Measurements from ENCODE around the gene STK24. TPM values are rescaled to one million over a fixed set of nuclear protein-coding genes. Genes with fewer than 3 reads are reported as not detected.

Gene STK24
- polyA plus RNA-seq, 2 of the 4 experiments (the other 2 are of a cell fraction), result 46.1 to 55.6 TPM

GRCh38 chr13:98429081-98429480 lies 147.8 kb downstream of the STK24 start:
- no peak for TF ChIP-seq CBX2 (IDR thresholded peaks at IDR 0.05; ENCODE audit: borderline replicate concordance, low read depth)
- no peak for TF ChIP-seq RCOR1 (IDR thresholded peaks at IDR 0.05; ENCODE audit: low read depth, low read length)
- no peak for TF ChIP-seq USF2 (IDR thresholded peaks at IDR 0.05)
- no peak for TF ChIP-seq FOSL2 (IDR thresholded peaks at IDR 0.05)
- TF ChIP-seq FOSL2 (CRISPR knock-in tag; IDR thresholded peaks at IDR 0.05), result no peak
- TF ChIP-seq BHLHE40 (IDR thresholded peaks at IDR 0.05; ENCODE audit: low read depth, low read length), result no peak
- no peak for TF ChIP-seq NFE2L2 (conservative IDR thresholded peaks at IDR 0.05; ENCODE audit: low read length)
- no peak for TF ChIP-seq REST (IDR thresholded peaks at IDR 0.05)
- TF ChIP-seq MAFK (IDR thresholded peaks at IDR 0.05; ENCODE audit: partially characterized antibody), result no peak
- TF ChIP-seq EP300 (IDR thresholded peaks at IDR 0.05), result no peak
- TF ChIP-seq MAX (IDR thresholded peaks at IDR 0.05), result no peak
- no peak for TF ChIP-seq NPAS2 (CRISPR knock-in tag; IDR thresholded peaks at IDR 0.05; ENCODE audit: borderline replicate concordance)
- TF ChIP-seq GATA3 (IDR thresholded peaks at IDR 0.05; ENCODE audit: borderline replicate concordance), result no peak
- no peak for TF ChIP-seq EHF (CRISPR knock-in tag; IDR thresholded peaks at IDR 0.05)
- no peak for TF ChIP-seq RNF2 (IDR thresholded peaks at IDR 0.05; ENCODE audit: borderline replicate concordance, low read depth)
- no peak for TF ChIP-seq CEBPB (IDR thresholded peaks at IDR 0.05)
- no peak for TF ChIP-seq CHD2 (IDR thresholded peaks at IDR 0.05; ENCODE audit: low read length, partially characterized antibody)
- no peak for TF ChIP-seq MYC (IDR thresholded peaks at IDR 0.05; ENCODE audit: borderline replicate concordance, low read length)
- Histone ChIP-seq H3K4me1 (no peaks in the 10 kb centered on the region), H3K27ac (no peak overlapping the region), H3K4me2 (no peak overlapping the region), H3K9me3 (no peaks in the 10 kb centered on the region), H3K4me3 (no peak overlapping the region)
- DNase-seq (ENCODE audit: low read depth in 1 of 2, low spot score in 1 of 2) (no peak), FAIRE-seq (no peak), ATAC-seq (no peak)
- POLR2A ChIA-PET, result no interaction called here
- CTCF ChIA-PET, result interaction anchor here (4.1 kb wide), 1 partner anchor 17 kb away, joined by 25 read pairs; no protein-coding TSS in a partner anchor
- WGBS (ENCODE audit: missing lambda C conversion rate), result 81% methylated on average over 10 of the region's 10 CpGs

- 85% methylated on average over 13 of the region's 15 CpGs for WGBS (ENCODE audit: missing lambda C conversion rate)
- no peaks in the 10 kb centered on the region for H3K9me3 ChIP-seq
- no peak for TF ChIP-seq ZSCAN20 (CRISPR knock-in tag; IDR thresholded peaks at IDR 0.05)
- no peak for TF ChIP-seq RFX5 (IDR thresholded peaks at IDR 0.05)
- TF ChIP-seq ELK1 (IDR thresholded peaks at IDR 0.05; ENCODE audit: low read depth, low read length), result no peak
- no peak for TF ChIP-seq FOXS1 (CRISPR knock-in tag; IDR thresholded peaks at IDR 0.05)
- TF ChIP-seq HES2 (IDR thresholded peaks at IDR 0.05), result no peak
- no peak for TF ChIP-seq ZNF302 (CRISPR knock-in tag; IDR thresholded peaks at IDR 0.05)
- no peak for TF ChIP-seq EHMT2 (IDR thresholded peaks at IDR 0.05; ENCODE audit: low read depth)
- H3K27ac ChIP-seq, result no peak overlapping the region
- H3K4me1 ChIP-seq, result no peaks in the 10 kb centered on the region
- CTCF ChIA-PET, result interaction anchor here (1.2 to 4.1 kb wide), 2 partner anchors 18 to 579 kb away, joined by 3 to 25 read pairs; no protein-coding TSS in a partner anchor
- no peak overlapping the region for H3K4me3 ChIP-seq
- DNase-seq (ENCODE audit: low read depth in 1 of 2, low spot score in 1 of 2) (no peak), FAIRE-seq (no peak), ATAC-seq (no peak)
- POLR2A ChIA-PET, result no interaction called here
- no peak overlapping the region for H3K4me2 ChIP-seq
Measured at GRCh38 chr13:98428256-98428966, 148.5 kb downstream of the STK24 start.

All from A549 (cell line).